WTC11 (cell line): ENCODE measurements around the gene PLEKHN1. TPM values are rescaled to one million over a fixed set of nuclear protein-coding genes. Genes with fewer than 3 reads are reported as not detected.

Experiments
- ATAC-seq: fragments of 200-7000 bp; cut with Tn5 transposase; 2 replicates; pipeline ENCODE4 v1.10.0; 2021; ENCODE audit warnings: mild to moderate bottlenecking, moderate library complexity
- CTCF ChIA-PET: fragments of 300-600 bp; sonication (Branson Sonifier 250); formaldehyde crosslinking; loops from one replicate; lab custom pipeline; 2021; ENCODE audit warnings: antibody characterized with exemption; lab: Charles Lee
- POLR2A ChIA-PET: fragments of 350-600 bp; sonication (Branson Sonifier 250); formaldehyde crosslinking; loops from one replicate; lab custom pipeline; 2021; ENCODE audit warnings: antibody characterized with exemption; lab: Charles Lee
- DNase-seq: peaks from one replicate; pipeline ENCODE4 v3.0.0; 2021; ENCODE audit warnings: low spot score
- H3K27ac Mint-ChIP-seq: 2 replicates; pipeline ENCODE4 v1.8.0; 2021; ENCODE audit warnings: mixed read lengths
- H3K27me3 Mint-ChIP-seq: 2 replicates; pipeline ENCODE4 v1.8.0; 2021; ENCODE audit warnings: low read depth, mild to moderate bottlenecking, moderate library complexity, mixed read lengths
- H3K36me3 Mint-ChIP-seq: 2 replicates; pipeline ENCODE4 v1.8.0; 2021; ENCODE audit warnings: mixed read lengths
- H3K4me1 Mint-ChIP-seq: 2 replicates; pipeline ENCODE4 v1.8.0; 2022; ENCODE audit warnings: mixed read lengths
- H3K4me3 Mint-ChIP-seq: 2 replicates; pipeline ENCODE4 v1.8.0; 2021; ENCODE audit warnings: mild to moderate bottlenecking, moderate library complexity, mixed read lengths
- H3K9me3 Mint-ChIP-seq: 2 replicates; pipeline ENCODE4 v1.8.0; 2021; ENCODE audit warnings: mixed read lengths
- ATF1 ChIP-seq: sonication (generic); formaldehyde crosslinking; IDR thresholded peaks from 2 replicates; pipeline ENCODE4 v1.8.1; 2023; ENCODE audit warnings: mild to moderate bottlenecking, moderate library complexity, missing genetic modification reagents
- ESRRA ChIP-seq: sonication (generic); formaldehyde crosslinking; IDR thresholded peaks from 2 replicates; pipeline ENCODE4 v1.8.1; 2022; ENCODE audit warnings: mild to moderate bottlenecking, missing genetic modification reagents, borderline replicate concordance
- IRF2 ChIP-seq: sonication (generic); formaldehyde crosslinking; IDR thresholded peaks from 2 replicates; pipeline ENCODE4 v1.8.0; 2022; ENCODE audit warnings: low read depth, missing genetic modification reagents, borderline replicate concordance
- TEAD1 ChIP-seq: sonication (generic); formaldehyde crosslinking; IDR thresholded peaks from 2 replicates; pipeline ENCODE4 v1.8.0; 2022; ENCODE audit warnings: mild to moderate bottlenecking, missing genetic modification reagents
- TEAD4 ChIP-seq: sonication (generic); formaldehyde crosslinking; IDR thresholded peaks from 2 replicates; pipeline ENCODE4 v1.8.0; 2022; ENCODE audit warnings: mild to moderate bottlenecking, missing genetic modification reagents
- ZNF317 ChIP-seq: sonication (generic); formaldehyde crosslinking; IDR thresholded peaks from 2 replicates; pipeline ENCODE4 v1.8.1; 2023; ENCODE audit warnings: low read depth, mild to moderate bottlenecking, moderate library complexity, missing genetic modification reagents, borderline replicate concordance
- total RNA-seq: library from RNA; stranded (reverse); gene quantifications from 3 replicates; pipeline ENCODE4 v1.2.3, GENCODE V29; 2021
- TF ChIP-seq, protein P1 (sequence below): fragments of 250-450 bp; sonication (Bioruptor Pico); IDR thresholded peaks from 2 replicates; pipeline ENCODE4 v1.9.0; 2021; ENCODE audit warnings: mild to moderate bottlenecking, borderline replicate concordance
- TF ChIP-seq, protein P2 (sequence below): fragments of 250-450 bp; sonication (Bioruptor Pico); IDR thresholded peaks from 2 replicates; pipeline ENCODE4 v2.1.2; 2022; ENCODE audit warnings: mild to moderate bottlenecking, moderate library complexity
- TF ChIP-seq, protein P3 (sequence below): sonication (generic); formaldehyde crosslinking; IDR thresholded peaks from 2 replicates; pipeline ENCODE4 v1.8.0; 2023; ENCODE audit warnings: mild to moderate bottlenecking, missing genetic modification reagents
- TF ChIP-seq, protein P4 (sequence below): fragments of 250-450 bp; sonication (Bioruptor Pico); IDR thresholded peaks from 2 replicates; pipeline ENCODE4 v1.9.0; 2021; ENCODE audit warnings: mild to moderate bottlenecking
- TF ChIP-seq, protein P5 (sequence below): sonication (generic); formaldehyde crosslinking; conservative IDR thresholded peaks from 2 replicates; pipeline ENCODE4 v1.8.1; 2023; ENCODE audit warnings: mild to moderate bottlenecking, low read depth, missing genetic modification reagents, moderate library complexity
- TF ChIP-seq, protein P6 (sequence below): sonication (generic); formaldehyde crosslinking; IDR thresholded peaks from 2 replicates; pipeline ENCODE4 v1.8.1; 2023; ENCODE audit warnings: mild to moderate bottlenecking, missing genetic modification reagents
- TF ChIP-seq, protein P7 (sequence below): sonication (generic); formaldehyde crosslinking; IDR thresholded peaks from 2 replicates; pipeline ENCODE4 v1.8.1; 2022; ENCODE audit warnings: low read depth, missing genetic modification reagents, borderline replicate concordance

Gene PLEKHN1
- total RNA-seq, 1 experiment from 2014 or later: 3.4 TPM

DNA sequence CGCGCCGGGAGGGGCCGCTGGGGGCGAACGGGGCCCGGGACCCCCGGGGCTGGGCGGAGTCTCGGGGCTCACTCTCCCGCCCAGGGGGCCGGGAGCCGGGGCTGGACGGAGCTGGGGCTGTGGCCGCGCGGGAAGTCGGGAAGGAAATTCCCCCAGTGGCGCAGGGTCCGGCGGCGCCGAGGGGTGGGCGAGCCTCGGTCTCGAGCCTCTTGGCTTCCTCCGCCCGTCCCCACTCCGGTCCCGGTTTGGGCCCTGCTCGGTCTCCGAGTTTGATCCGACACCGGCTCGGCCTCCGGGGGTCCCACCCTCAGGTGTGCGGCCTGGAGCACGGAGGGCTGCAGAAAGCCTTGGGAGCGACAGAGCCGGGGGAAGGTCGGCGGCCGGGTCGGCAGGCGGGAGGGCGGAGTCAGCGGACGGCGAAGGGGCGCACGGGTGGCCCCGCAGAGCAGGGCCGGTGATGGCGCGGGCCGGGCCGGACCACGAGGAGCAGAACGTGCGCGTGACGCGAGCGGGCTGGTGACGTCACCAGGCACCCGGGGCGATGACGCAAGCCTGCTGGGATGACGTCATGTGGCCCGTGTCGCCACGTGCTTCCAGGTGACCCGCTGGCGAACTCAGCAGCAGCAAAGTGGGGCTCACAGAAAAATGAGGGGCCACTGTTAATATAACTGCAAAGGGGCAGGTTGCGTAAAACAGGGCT is 34.2 kb downstream of the PLEKHN1 start:
- peak; percentile 75 for DNase-seq
- Mint-ChIP-seq H3K27ac (peak overlapping the region; percentile 92; the same call in 1 of the 2 replicates), H3K4me1 (peaks cover 15% of the 10 kb centered on the region), H3K27me3 (peaks cover 75% of the 10 kb centered on the region), H3K4me3 (peak overlapping the region; percentile 70), H3K36me3 (no peaks in the 10 kb centered on the region), H3K9me3 (no peaks in the 10 kb centered on the region)
- peak; percentile 20 for ATAC-seq
- CTCF ChIA-PET: interaction anchor here (0.6 to 4.1 kb wide), 15 partner anchors 9 to 339 kb away, joined by 3 to 47 read pairs (median 11); partner anchors contain the start of genes AGRN, ISG15 and PERM1
- POLR2A ChIA-PET: interaction anchor here (1.4 to 2.9 kb wide), 2 partner anchors 13 to 19 kb away, joined by 8 to 11 read pairs; partner anchors contain the start of genes AGRN and ISG15
- TF ChIP-seq, protein P1, sequence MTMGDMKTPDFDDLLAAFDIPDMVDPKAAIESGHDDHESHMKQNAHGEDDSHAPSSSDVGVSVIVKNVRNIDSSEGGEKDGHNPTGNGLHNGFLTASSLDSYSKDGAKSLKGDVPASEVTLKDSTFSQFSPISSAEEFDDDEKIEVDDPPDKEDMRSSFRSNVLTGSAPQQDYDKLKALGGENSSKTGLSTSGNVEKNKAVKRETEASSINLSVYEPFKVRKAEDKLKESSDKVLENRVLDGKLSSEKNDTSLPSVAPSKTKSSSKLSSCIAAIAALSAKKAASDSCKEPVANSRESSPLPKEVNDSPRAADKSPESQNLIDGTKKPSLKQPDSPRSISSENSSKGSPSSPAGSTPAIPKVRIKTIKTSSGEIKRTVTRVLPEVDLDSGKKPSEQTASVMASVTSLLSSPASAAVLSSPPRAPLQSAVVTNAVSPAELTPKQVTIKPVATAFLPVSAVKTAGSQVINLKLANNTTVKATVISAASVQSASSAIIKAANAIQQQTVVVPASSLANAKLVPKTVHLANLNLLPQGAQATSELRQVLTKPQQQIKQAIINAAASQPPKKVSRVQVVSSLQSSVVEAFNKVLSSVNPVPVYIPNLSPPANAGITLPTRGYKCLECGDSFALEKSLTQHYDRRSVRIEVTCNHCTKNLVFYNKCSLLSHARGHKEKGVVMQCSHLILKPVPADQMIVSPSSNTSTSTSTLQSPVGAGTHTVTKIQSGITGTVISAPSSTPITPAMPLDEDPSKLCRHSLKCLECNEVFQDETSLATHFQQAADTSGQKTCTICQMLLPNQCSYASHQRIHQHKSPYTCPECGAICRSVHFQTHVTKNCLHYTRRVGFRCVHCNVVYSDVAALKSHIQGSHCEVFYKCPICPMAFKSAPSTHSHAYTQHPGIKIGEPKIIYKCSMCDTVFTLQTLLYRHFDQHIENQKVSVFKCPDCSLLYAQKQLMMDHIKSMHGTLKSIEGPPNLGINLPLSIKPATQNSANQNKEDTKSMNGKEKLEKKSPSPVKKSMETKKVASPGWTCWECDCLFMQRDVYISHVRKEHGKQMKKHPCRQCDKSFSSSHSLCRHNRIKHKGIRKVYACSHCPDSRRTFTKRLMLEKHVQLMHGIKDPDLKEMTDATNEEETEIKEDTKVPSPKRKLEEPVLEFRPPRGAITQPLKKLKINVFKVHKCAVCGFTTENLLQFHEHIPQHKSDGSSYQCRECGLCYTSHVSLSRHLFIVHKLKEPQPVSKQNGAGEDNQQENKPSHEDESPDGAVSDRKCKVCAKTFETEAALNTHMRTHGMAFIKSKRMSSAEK (CRISPR knock-in tag): no peak
- TF ChIP-seq, protein P2, sequence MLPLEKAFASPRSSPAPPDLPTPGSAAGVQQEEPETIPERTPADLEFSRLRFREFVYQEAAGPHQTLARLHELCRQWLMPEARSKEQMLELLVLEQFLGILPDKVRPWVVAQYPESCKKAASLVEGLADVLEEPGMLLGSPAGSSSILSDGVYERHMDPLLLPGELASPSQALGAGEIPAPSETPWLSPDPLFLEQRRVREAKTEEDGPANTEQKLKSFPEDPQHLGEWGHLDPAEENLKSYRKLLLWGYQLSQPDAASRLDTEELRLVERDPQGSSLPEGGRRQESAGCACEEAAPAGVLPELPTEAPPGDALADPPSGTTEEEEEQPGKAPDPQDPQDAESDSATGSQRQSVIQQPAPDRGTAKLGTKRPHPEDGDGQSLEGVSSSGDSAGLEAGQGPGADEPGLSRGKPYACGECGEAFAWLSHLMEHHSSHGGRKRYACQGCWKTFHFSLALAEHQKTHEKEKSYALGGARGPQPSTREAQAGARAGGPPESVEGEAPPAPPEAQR (CRISPR knock-in tag): no peak
- TF ChIP-seq ESRRA (CRISPR knock-in tag): no peak; the same call in 1 of the 2 replicates
- TF ChIP-seq ZNF317: no peak
- TF ChIP-seq, protein P3, sequence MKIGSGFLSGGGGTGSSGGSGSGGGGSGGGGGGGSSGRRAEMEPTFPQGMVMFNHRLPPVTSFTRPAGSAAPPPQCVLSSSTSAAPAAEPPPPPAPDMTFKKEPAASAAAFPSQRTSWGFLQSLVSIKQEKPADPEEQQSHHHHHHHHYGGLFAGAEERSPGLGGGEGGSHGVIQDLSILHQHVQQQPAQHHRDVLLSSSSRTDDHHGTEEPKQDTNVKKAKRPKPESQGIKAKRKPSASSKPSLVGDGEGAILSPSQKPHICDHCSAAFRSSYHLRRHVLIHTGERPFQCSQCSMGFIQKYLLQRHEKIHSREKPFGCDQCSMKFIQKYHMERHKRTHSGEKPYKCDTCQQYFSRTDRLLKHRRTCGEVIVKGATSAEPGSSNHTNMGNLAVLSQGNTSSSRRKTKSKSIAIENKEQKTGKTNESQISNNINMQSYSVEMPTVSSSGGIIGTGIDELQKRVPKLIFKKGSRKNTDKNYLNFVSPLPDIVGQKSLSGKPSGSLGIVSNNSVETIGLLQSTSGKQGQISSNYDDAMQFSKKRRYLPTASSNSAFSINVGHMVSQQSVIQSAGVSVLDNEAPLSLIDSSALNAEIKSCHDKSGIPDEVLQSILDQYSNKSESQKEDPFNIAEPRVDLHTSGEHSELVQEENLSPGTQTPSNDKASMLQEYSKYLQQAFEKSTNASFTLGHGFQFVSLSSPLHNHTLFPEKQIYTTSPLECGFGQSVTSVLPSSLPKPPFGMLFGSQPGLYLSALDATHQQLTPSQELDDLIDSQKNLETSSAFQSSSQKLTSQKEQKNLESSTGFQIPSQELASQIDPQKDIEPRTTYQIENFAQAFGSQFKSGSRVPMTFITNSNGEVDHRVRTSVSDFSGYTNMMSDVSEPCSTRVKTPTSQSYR (CRISPR knock-in tag): no peak
- TF ChIP-seq, protein P4, sequence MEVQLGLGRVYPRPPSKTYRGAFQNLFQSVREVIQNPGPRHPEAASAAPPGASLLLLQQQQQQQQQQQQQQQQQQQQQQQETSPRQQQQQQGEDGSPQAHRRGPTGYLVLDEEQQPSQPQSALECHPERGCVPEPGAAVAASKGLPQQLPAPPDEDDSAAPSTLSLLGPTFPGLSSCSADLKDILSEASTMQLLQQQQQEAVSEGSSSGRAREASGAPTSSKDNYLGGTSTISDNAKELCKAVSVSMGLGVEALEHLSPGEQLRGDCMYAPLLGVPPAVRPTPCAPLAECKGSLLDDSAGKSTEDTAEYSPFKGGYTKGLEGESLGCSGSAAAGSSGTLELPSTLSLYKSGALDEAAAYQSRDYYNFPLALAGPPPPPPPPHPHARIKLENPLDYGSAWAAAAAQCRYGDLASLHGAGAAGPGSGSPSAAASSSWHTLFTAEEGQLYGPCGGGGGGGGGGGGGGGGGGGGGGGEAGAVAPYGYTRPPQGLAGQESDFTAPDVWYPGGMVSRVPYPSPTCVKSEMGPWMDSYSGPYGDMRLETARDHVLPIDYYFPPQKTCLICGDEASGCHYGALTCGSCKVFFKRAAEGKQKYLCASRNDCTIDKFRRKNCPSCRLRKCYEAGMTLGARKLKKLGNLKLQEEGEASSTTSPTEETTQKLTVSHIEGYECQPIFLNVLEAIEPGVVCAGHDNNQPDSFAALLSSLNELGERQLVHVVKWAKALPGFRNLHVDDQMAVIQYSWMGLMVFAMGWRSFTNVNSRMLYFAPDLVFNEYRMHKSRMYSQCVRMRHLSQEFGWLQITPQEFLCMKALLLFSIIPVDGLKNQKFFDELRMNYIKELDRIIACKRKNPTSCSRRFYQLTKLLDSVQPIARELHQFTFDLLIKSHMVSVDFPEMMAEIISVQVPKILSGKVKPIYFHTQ (CRISPR knock-in tag): no peak
- TF ChIP-seq, protein P5, sequence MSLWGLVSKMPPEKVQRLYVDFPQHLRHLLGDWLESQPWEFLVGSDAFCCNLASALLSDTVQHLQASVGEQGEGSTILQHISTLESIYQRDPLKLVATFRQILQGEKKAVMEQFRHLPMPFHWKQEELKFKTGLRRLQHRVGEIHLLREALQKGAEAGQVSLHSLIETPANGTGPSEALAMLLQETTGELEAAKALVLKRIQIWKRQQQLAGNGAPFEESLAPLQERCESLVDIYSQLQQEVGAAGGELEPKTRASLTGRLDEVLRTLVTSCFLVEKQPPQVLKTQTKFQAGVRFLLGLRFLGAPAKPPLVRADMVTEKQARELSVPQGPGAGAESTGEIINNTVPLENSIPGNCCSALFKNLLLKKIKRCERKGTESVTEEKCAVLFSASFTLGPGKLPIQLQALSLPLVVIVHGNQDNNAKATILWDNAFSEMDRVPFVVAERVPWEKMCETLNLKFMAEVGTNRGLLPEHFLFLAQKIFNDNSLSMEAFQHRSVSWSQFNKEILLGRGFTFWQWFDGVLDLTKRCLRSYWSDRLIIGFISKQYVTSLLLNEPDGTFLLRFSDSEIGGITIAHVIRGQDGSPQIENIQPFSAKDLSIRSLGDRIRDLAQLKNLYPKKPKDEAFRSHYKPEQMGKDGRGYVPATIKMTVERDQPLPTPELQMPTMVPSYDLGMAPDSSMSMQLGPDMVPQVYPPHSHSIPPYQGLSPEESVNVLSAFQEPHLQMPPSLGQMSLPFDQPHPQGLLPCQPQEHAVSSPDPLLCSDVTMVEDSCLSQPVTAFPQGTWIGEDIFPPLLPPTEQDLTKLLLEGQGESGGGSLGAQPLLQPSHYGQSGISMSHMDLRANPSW (CRISPR knock-in tag): no peak
- no peak for TF ChIP-seq IRF2
- no peak for TF ChIP-seq TEAD4
- no peak for TF ChIP-seq TEAD1 (CRISPR knock-in tag)
- TF ChIP-seq, protein P6, sequence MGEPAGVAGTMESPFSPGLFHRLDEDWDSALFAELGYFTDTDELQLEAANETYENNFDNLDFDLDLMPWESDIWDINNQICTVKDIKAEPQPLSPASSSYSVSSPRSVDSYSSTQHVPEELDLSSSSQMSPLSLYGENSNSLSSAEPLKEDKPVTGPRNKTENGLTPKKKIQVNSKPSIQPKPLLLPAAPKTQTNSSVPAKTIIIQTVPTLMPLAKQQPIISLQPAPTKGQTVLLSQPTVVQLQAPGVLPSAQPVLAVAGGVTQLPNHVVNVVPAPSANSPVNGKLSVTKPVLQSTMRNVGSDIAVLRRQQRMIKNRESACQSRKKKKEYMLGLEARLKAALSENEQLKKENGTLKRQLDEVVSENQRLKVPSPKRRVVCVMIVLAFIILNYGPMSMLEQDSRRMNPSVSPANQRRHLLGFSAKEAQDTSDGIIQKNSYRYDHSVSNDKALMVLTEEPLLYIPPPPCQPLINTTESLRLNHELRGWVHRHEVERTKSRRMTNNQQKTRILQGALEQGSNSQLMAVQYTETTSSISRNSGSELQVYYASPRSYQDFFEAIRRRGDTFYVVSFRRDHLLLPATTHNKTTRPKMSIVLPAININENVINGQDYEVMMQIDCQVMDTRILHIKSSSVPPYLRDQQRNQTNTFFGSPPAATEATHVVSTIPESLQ (CRISPR knock-in tag): no peak
- TF ChIP-seq, protein P7, sequence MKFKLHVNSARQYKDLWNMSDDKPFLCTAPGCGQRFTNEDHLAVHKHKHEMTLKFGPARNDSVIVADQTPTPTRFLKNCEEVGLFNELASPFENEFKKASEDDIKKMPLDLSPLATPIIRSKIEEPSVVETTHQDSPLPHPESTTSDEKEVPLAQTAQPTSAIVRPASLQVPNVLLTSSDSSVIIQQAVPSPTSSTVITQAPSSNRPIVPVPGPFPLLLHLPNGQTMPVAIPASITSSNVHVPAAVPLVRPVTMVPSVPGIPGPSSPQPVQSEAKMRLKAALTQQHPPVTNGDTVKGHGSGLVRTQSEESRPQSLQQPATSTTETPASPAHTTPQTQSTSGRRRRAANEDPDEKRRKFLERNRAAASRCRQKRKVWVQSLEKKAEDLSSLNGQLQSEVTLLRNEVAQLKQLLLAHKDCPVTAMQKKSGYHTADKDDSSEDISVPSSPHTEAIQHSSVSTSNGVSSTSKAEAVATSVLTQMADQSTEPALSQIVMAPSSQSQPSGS: peak; percentile 87; the same call in 1 of the 2 replicates
- TF ChIP-seq ATF1 (CRISPR knock-in tag): no peak
